GM12892 (cell line): ENCODE results near the gene SULF2.

Source experiments
- POLR2A ChIP-seq: IDR thresholded peaks from 2 replicates; pipeline ENCODE4 v1.6.1; 2011; ENCODE audit warnings: low read depth, low read length, control low read depth
- POLR2AphosphoS5 ChIP-seq: IDR thresholded peaks from 2 replicates; pipeline ENCODE4 v1.6.1; 2011; ENCODE audit warnings: low read depth, low read length, control low read depth
- TAF1 ChIP-seq: IDR thresholded peaks from 2 replicates; pipeline ENCODE4 v1.6.1; 2011; ENCODE audit warnings: low read depth, mild to moderate bottlenecking, control low read depth, low read length, borderline replicate concordance

GRCh38 chr20:47719625-47720024 is 65.7 kb downstream of the SULF2 start:
- TF ChIP-seq TAF1 = no peak
- no peak for TF ChIP-seq POLR2AphosphoS5
- TF ChIP-seq POLR2A = no peak
